H1 (cell line): ENCODE data around the gene CACNA1F. TPM values are rescaled to one million over a fixed set of nuclear protein-coding genes. Genes with fewer than 3 reads are reported as not detected.

ENCODE experiments used
- CTCF ChIA-PET: fragments of 300-600 bp; sonication (Branson Sonifier 250); formaldehyde crosslinking; loops from one replicate; lab custom pipeline; 2021; ENCODE audit not compliant: partially characterized antibody; lab: Charles Lee
- POLR2A ChIA-PET: fragments of 300-600 bp; sonication (Branson Sonifier 250); formaldehyde crosslinking; loops from one replicate; lab custom pipeline; 2021; ENCODE audit warnings: inconsistent platforms; ENCODE audit not compliant: partially characterized antibody; lab: Charles Lee
- DNase-seq, 2 experiments: peaks; one replicate each; pipeline versions ENCODE4 v3.0.0 to v3.0.0-alpha.2; 2010 to 2022; ENCODE audit warnings: low spot score in 2 of 2, low read depth in 1 of 2, mixed read lengths in 1 of 2
- FAIRE-seq: peaks from 2 replicates; lab custom pipeline; 2011; peaks lifted over from hg19 to GRCh38; lab: Jason Lieb, UNC
- H2AFZ ChIP-seq: 2 replicates; pipeline ENCODE4 v1.8.1; 2012; ENCODE audit warnings: low read length, inconsistent platforms
- H2AK5ac ChIP-seq: 2 replicates; pipeline ENCODE4 v1.6.1; 2013; ENCODE audit warnings: low read depth, low read length
- H2BK120ac ChIP-seq: replicated peaks from 2 replicates; pipeline ENCODE3; 2013; ENCODE audit warnings: low read depth, low read length, inconsistent platforms
- H2BK12ac ChIP-seq: 2 replicates; pipeline ENCODE4 v1.6.1; 2013; ENCODE audit warnings: low read depth, low read length
- H2BK15ac ChIP-seq: 2 replicates; pipeline ENCODE4 v1.6.1; 2013; ENCODE audit warnings: low read length
- H2BK20ac ChIP-seq: 2 replicates; pipeline ENCODE4 v1.6.1; 2013; ENCODE audit warnings: low read length
- H2BK5ac ChIP-seq: 2 replicates; pipeline ENCODE4 v1.6.1; 2013; ENCODE audit warnings: low read depth, low read length
- H3K14ac ChIP-seq: 2 replicates; pipeline ENCODE4 v1.6.1; 2013; ENCODE audit warnings: inconsistent platforms; ENCODE audit not compliant: insufficient read length
- H3K18ac ChIP-seq: 2 replicates; pipeline ENCODE4 v1.6.1; 2013; ENCODE audit warnings: low read length; ENCODE audit errors: extremely low read depth
- H3K23ac ChIP-seq: 2 replicates; pipeline ENCODE4 v1.6.1; 2013; ENCODE audit warnings: inconsistent platforms; ENCODE audit not compliant: insufficient read length
- H3K23me2 ChIP-seq: 2 replicates; pipeline ENCODE4 v1.6.1; 2013; ENCODE audit warnings: low read depth, low read length
- H3K27ac ChIP-seq: 2 replicates; pipeline ENCODE4 v1.6.1; 2011; ENCODE audit warnings: low read depth, low read length, inconsistent platforms
- H3K27me3 ChIP-seq, 4 experiments: replicated peaks in 1 of 4; 1 replicate in 1 of 4; 2 replicates in 3 of 4; pipeline versions ENCODE4 v1.6.1 to v1.8.1; 2011 to 2013; ENCODE audit warnings: low read length in 3 of 4, mild to moderate bottlenecking in 3 of 4, inconsistent platforms in 2 of 4, mixed read lengths in 2 of 4, moderate library complexity in 1 of 4; ENCODE audit not compliant: control insufficient read depth in 3 of 4, insufficient read depth in 3 of 4; ENCODE audit errors: extremely low read depth in 1 of 4
- H3K36me3 ChIP-seq, 4 experiments: 2 replicates each; pipeline versions ENCODE4 v1.6.1 to v1.8.1; 2011 to 2013; ENCODE audit warnings: mild to moderate bottlenecking in 4 of 4, low read length in 3 of 4, moderate library complexity in 2 of 4, control low read depth in 1 of 4, inconsistent platforms in 1 of 4; ENCODE audit not compliant: insufficient read depth in 4 of 4, control insufficient read depth in 2 of 4
- H3K4ac ChIP-seq: replicated peaks from 2 replicates; pipeline ENCODE3; 2013; ENCODE audit warnings: low read length, low read depth, mixed read lengths, inconsistent platforms; ENCODE audit not compliant: insufficient read length
- H3K4me1 ChIP-seq, 4 experiments: replicated peaks in 1 of 4; 1 replicate in 1 of 4; 2 replicates in 3 of 4; pipeline versions ENCODE4 v1.6.1 to v1.8.1; 2011 to 2013; ENCODE audit warnings: low read length in 3 of 4, inconsistent platforms in 2 of 4, mixed read lengths in 1 of 4; ENCODE audit not compliant: insufficient read depth in 4 of 4, control insufficient read depth in 3 of 4
- H3K4me2 ChIP-seq, 2 experiments: 2 replicates each; pipeline versions ENCODE4 v1.6.1 to v1.8.1; 2011 to 2013; ENCODE audit warnings: low read depth in 2 of 2, low read length in 2 of 2, control low read depth in 1 of 2, inconsistent platforms in 1 of 2, mild to moderate bottlenecking in 1 of 2; ENCODE audit not compliant: insufficient read depth in 1 of 2
- H3K4me3 ChIP-seq, 4 experiments: fragments of 200-600, 300-600 bp in 1 of 4; sonication (generic), shearing (Covaris generic), sonication (Bioruptor Twin) in 1 of 4; 2 replicates each; pipeline versions ENCODE4 v1.5.1 to v1.8.1; 2011 to 2016; ENCODE audit warnings: low read length in 4 of 4, low read depth in 3 of 4, control low read depth in 2 of 4, inconsistent platforms in 2 of 4, mild to moderate bottlenecking in 2 of 4, mixed read lengths in 1 of 4, moderate library complexity in 1 of 4; ENCODE audit not compliant: insufficient read depth in 2 of 4; ENCODE audit errors: extremely low read depth in 1 of 4
- H3K56ac ChIP-seq: replicated peaks from 2 replicates; pipeline ENCODE3; 2013; ENCODE audit warnings: low read depth, mild to moderate bottlenecking, mixed read lengths, low read length, inconsistent platforms; ENCODE audit not compliant: insufficient read length
- H3K79me1 ChIP-seq: 2 replicates; pipeline ENCODE4 v1.6.1; 2013; ENCODE audit warnings: low read depth, low read length, control low read depth
- H3K79me2 ChIP-seq, 2 experiments: 2 replicates each; pipeline versions ENCODE4 v1.6.1 to v1.8.1; 2012 to 2013; ENCODE audit warnings: low read length in 2 of 2, mild to moderate bottlenecking in 2 of 2, inconsistent platforms in 1 of 2; ENCODE audit not compliant: insufficient read depth in 2 of 2, control insufficient read depth in 1 of 2
- H3K9ac ChIP-seq, 4 experiments: replicated peaks in 1 of 4; 1 replicate in 1 of 4; 2 replicates in 3 of 4; pipeline versions ENCODE4 v1.6.1 to v1.8.1; 2011 to 2013; ENCODE audit warnings: low read depth in 3 of 4, low read length in 3 of 4, control low read depth in 2 of 4, mild to moderate bottlenecking in 2 of 4, moderate library complexity in 2 of 4, inconsistent platforms in 1 of 4; ENCODE audit errors: extremely low read depth in 1 of 4
- H3K9me3 ChIP-seq, 2 experiments: 2 replicates each; pipeline versions ENCODE4 v1.6.1 to v1.8.1; 2012 to 2013; ENCODE audit warnings: mild to moderate bottlenecking in 2 of 2, moderate library complexity in 2 of 2, control low read depth in 1 of 2, inconsistent platforms in 1 of 2, low read depth in 1 of 2, low read length in 1 of 2, mixed read lengths in 1 of 2; ENCODE audit not compliant: insufficient read depth in 2 of 2
- H4K20me1 ChIP-seq, 2 experiments: replicated peaks in 1 of 2; 2 replicates each; pipeline versions ENCODE3 to v1.8.1; 2011 to 2013; ENCODE audit warnings: inconsistent platforms in 2 of 2, low read length in 2 of 2, mild to moderate bottlenecking in 1 of 2; ENCODE audit not compliant: insufficient read depth in 2 of 2, control insufficient read depth in 1 of 2
- H4K5ac ChIP-seq: 2 replicates; pipeline ENCODE4 v1.6.1; 2013; ENCODE audit warnings: low read length, low read depth, mixed read lengths, inconsistent platforms; ENCODE audit not compliant: insufficient read length
- H4K8ac ChIP-seq: 2 replicates; pipeline ENCODE4 v1.8.0; 2013; ENCODE audit warnings: mild to moderate bottlenecking, moderate library complexity, low read length, inconsistent platforms; ENCODE audit not compliant: insufficient read depth; ENCODE audit errors: extremely low read depth
- H4K91ac ChIP-seq: replicated peaks from 2 replicates; pipeline ENCODE3; 2013; ENCODE audit warnings: low read length, mixed read lengths, inconsistent platforms; ENCODE audit not compliant: insufficient read length
- POLR2AphosphoS5 ChIP-seq: IDR thresholded peaks from 2 replicates; pipeline ENCODE4 v1.6.1; 2011; ENCODE audit warnings: low read depth, low read length
- WGBS, 2 experiments: shearing (Covaris generic) in 1 of 2; methylation state at CpG; one replicate each; pipeline versions ENCODE4 v1.1.6 to v1.1.7; 2013 to 2015; ENCODE audit warnings: low lambda C conversion rate in 2 of 2, mixed read lengths in 2 of 2, inconsistent platforms in 1 of 2, low coverage in 1 of 2, missing lambda C conversion rate in 1 of 2; ENCODE audit not compliant: insufficient replicate concordance in 2 of 2, insufficient coverage in 1 of 2, insufficient read length in 1 of 2; ENCODE audit errors: extremely low coverage in 1 of 2, missing lambda C conversion rate in 1 of 2; 5-methylcytosine and 5-hydroxymethylcytosine counted together
- polyA plus RNA-seq, 7 experiments: library from polyadenylated mRNA; depleted of rRNA in 3 of 7; stranded (reverse) in 5 of 7; unstranded in 2 of 7; fragments of >200 nt in 5 of 7; fragments of 200-250 nt in 2 of 7; gene quantifications; 1 replicate in 5 of 7; 2 replicates in 1 of 7; 4 replicates in 1 of 7; pipeline versions ENCODE4 v1.2.1 to v1.2.3, GENCODE V29; 2011 to 2013; ENCODE audit warnings: missing spikeins in 2 of 7, mixed read lengths in 2 of 7
- total RNA-seq: library from RNA; stranded (reverse); fragmentation: NEBNext Ultra II Directional; extraction: Animal tissue kit (Norgen Biotek cat#: 25700); gene quantifications from 2 replicates; pipeline ENCODE4 v1.2.1, GENCODE V29; 2021

The CACNA1F gene
- total and polyA plus RNA-seq, 2 of the 8 experiments (the other 6 are each of a cell fraction or from before 2014, with no cell fraction given) = 0.59 to 0.84 TPM

DNA sequence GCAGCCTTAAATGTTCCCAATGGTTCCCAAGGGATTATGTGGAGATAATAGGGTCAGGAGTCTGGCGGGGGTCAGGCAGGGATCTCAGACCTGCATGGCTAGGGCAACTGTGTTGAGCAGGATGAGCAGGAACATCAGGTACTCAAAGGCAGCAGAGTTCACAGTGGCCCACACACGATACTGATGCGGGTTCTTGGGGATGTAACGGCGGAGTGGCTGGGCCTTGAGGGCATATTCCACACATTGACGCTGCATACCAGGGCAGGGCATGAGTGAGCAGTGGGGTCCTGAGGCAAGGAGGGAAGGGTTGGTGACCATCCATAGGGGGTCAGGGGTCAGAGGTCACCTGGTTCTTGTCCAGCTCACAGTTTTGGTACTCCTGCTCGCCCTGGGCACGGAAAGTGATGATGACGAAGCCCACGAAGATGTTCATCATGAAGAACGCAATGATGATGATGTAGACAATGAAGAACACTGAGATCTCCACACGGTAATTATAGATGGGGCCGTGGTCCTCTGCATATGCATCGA lies 18.1 kb downstream of the CACNA1F start:
- Histone ChIP-seq H3K9ac (no peak overlapping the region), H2BK5ac (no peak overlapping the region), H3K4me2 (no peak overlapping the region), H2AFZ (no peak overlapping the region), H3K4me3 (no peak overlapping the region), H3K4ac (no peak overlapping the region), H2BK20ac (no peak overlapping the region), H3K56ac (no peak overlapping the region), H2BK12ac (no peak overlapping the region), H3K36me3 (no peaks in the 10 kb centered on the region), H4K20me1 (no peaks in the 10 kb centered on the region), H3K27me3 (no peaks in the 10 kb centered on the region), H3K79me2 (no peaks in the 10 kb centered on the region), H4K5ac (no peak overlapping the region), H3K23me2 (no peaks in the 10 kb centered on the region), H3K9me3 (no peaks in the 10 kb centered on the region), H2BK15ac (no peak overlapping the region), H4K8ac (no peak overlapping the region), H2AK5ac (no peak overlapping the region), H3K4me1 (0 out of 7 replicates have a peak, but pooled peaks cover 0 to under 1% (median 0%) of the 10 kb centered on the region in 4 experiments), H2BK120ac (no peak overlapping the region), H3K23ac (no peak overlapping the region), H3K14ac (no peak overlapping the region), H4K91ac (no peak overlapping the region), H3K79me1 (no peaks in the 10 kb centered on the region), H3K27ac (no peak overlapping the region), H3K18ac (no peak overlapping the region)
- 90% methylated on average over 14 of the region's 14 CpGs; no CpG with 5 or more reads in 1 of the 2 experiments for WGBS, 2 experiments
- ChIA-PET POLR2A (no interaction called here), CTCF (no interaction called here)
- no peak for FAIRE-seq
- no peak for DNase-seq
- TF ChIP-seq POLR2AphosphoS5 = no peak
